MM.1S (cell line): ENCODE data around the gene TEX9.

ENCODE experiments used
- DNase-seq: peaks from one replicate; pipeline ENCODE4 v3.0.0-alpha.2; 2015
- H2AFZ ChIP-seq: fragments of 300-600 bp; sonication (generic); 2 replicates; pipeline ENCODE4 v1.6.0; 2016; ENCODE audit warnings: antibody characterized with exemption, low read length
- H3F3A ChIP-seq: fragments of 300-600 bp; sonication (generic); 2 replicates; pipeline ENCODE4 v1.6.1; 2016; ENCODE audit warnings: mild to moderate bottlenecking, antibody characterized with exemption, low read length, moderate library complexity, mixed read lengths; ENCODE audit not compliant: insufficient read depth
- H3K27ac ChIP-seq: fragments of 300-600 bp; sonication (generic); 2 replicates; pipeline ENCODE4 v1.5.1; 2016; ENCODE audit warnings: mild to moderate bottlenecking, low read length
- H3K27me3 ChIP-seq: fragments of 300-600 bp; sonication (generic); replicated peaks from 2 replicates; pipeline ENCODE4 v1.6.0; 2016; ENCODE audit warnings: low read length; ENCODE audit not compliant: insufficient read depth
- H3K36me3 ChIP-seq: fragments of 300-600 bp; sonication (generic); replicated peaks from 2 replicates; pipeline ENCODE4 v1.6.1; 2016; ENCODE audit warnings: mild to moderate bottlenecking, low read length, mixed read lengths; ENCODE audit not compliant: insufficient read depth
- H3K4me1 ChIP-seq: fragments of 300-600 bp; sonication (generic); 2 replicates; pipeline ENCODE4 v1.6.1; 2016; ENCODE audit warnings: low read length, mixed read lengths
- H3K4me2 ChIP-seq: fragments of 300-600 bp; sonication (generic); 2 replicates; pipeline ENCODE4 v1.6.0; 2016; ENCODE audit warnings: low read depth, low read length
- H3K4me3 ChIP-seq: fragments of 300-600 bp; sonication (generic); 2 replicates; pipeline ENCODE4 v1.5.1; 2016; ENCODE audit warnings: low read length, mixed read lengths
- H3K79me2 ChIP-seq: fragments of 300-600 bp; sonication (generic); 2 replicates; pipeline ENCODE4 v1.6.1; 2016; ENCODE audit warnings: mixed run types, low read length, mixed read lengths
- H3K9ac ChIP-seq: fragments of 300-600 bp; sonication (generic); 2 replicates; pipeline ENCODE4 v1.6.1; 2016; ENCODE audit warnings: low read length, mixed read lengths
- H3K9me2 ChIP-seq: fragments of 300-600 bp; sonication (generic); replicated peaks from 2 replicates; pipeline ENCODE4 v1.6.1; 2016; ENCODE audit warnings: mild to moderate bottlenecking, low read length, mixed read lengths; ENCODE audit not compliant: insufficient read depth
- H3K9me3 ChIP-seq: fragments of 300-600 bp; sonication (generic); replicated peaks from 2 replicates; pipeline ENCODE4 v1.6.1; 2016; ENCODE audit warnings: mild to moderate bottlenecking, low read length, mixed read lengths; ENCODE audit not compliant: insufficient read depth
- H4K20me1 ChIP-seq: fragments of 300-600 bp; sonication (generic); 2 replicates; pipeline ENCODE4 v1.6.1; 2016; ENCODE audit warnings: mild to moderate bottlenecking, low read length, moderate library complexity, mixed read lengths; ENCODE audit not compliant: insufficient read depth
- EZH2 ChIP-seq: fragments of 300-600 bp; sonication (generic); optimal IDR thresholded peaks from 2 replicates; pipeline ENCODE3; 2017; ENCODE audit warnings: low read depth, mild to moderate bottlenecking, antibody characterized with exemption, low read length, mixed read lengths
- EZH2phosphoT487 ChIP-seq: fragments of 300-600 bp; sonication (generic); IDR thresholded peaks from 2 replicates; pipeline ENCODE4 v1.6.1; 2018; ENCODE audit warnings: antibody characterized with exemption, low read length
- TF ChIP-seq, protein P1 (sequence below): fragments of 300-600 bp; sonication (generic); IDR thresholded peaks from 2 replicates; pipeline ENCODE4 v1.5.1; 2016; ENCODE audit warnings: antibody characterized with exemption, low read length, mixed read lengths

The TEX9 gene

DNA sequence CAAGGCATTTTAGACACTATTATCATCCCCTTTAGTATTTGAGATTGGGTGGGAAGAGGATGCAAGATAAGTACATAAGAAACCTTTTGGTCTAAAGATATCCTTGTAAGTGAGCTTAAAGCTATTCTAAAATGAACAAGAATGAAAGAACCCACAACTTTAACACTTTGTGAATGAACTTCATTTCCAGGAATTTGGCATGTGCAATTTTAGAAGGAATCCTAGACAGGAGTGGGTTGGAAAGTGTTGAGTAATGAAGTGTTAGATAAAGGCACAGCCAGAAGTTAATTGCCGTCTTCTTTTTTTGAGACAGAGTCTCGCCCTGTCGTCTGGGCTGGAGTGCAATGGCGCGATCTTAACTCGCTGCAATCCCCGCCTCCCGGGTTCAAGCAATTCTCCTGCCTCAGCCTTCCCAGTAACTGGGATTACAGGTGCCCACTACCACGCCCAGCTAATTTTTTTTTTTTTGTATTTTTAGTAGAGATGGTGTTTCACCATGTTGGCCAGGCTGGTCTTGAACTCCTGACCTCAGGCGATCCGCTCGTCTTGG is 13.2 kb upstream of the TEX9 start:
- no peaks in the 10 kb centered on the region for H3F3A ChIP-seq
- H3K27me3 ChIP-seq, result no peaks in the 10 kb centered on the region
- no peak for TF ChIP-seq EZH2
- TF ChIP-seq EZH2phosphoT487, result no peak
- TF ChIP-seq, protein P1, sequence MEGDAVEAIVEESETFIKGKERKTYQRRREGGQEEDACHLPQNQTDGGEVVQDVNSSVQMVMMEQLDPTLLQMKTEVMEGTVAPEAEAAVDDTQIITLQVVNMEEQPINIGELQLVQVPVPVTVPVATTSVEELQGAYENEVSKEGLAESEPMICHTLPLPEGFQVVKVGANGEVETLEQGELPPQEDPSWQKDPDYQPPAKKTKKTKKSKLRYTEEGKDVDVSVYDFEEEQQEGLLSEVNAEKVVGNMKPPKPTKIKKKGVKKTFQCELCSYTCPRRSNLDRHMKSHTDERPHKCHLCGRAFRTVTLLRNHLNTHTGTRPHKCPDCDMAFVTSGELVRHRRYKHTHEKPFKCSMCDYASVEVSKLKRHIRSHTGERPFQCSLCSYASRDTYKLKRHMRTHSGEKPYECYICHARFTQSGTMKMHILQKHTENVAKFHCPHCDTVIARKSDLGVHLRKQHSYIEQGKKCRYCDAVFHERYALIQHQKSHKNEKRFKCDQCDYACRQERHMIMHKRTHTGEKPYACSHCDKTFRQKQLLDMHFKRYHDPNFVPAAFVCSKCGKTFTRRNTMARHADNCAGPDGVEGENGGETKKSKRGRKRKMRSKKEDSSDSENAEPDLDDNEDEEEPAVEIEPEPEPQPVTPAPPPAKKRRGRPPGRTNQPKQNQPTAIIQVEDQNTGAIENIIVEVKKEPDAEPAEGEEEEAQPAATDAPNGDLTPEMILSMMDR, result no peak
- H4K20me1 ChIP-seq, result no peaks in the 10 kb centered on the region
- H3K9me3 ChIP-seq, result no peaks in the 10 kb centered on the region
- no peak overlapping the region for H3K9ac ChIP-seq
- no peaks in the 10 kb centered on the region for H3K79me2 ChIP-seq
- peaks cover 19% of the 10 kb centered on the region for H3K4me1 ChIP-seq
- no peak overlapping the region for H3K4me2 ChIP-seq
- H3K27ac ChIP-seq, result no peak overlapping the region
- no peaks in the 10 kb centered on the region for H3K36me3 ChIP-seq
- no peaks in the 10 kb centered on the region for H3K9me2 ChIP-seq
- no peak for DNase-seq
- no peak overlapping the region for H3K4me3 ChIP-seq
- H2AFZ ChIP-seq, result no peak overlapping the region

DNA sequence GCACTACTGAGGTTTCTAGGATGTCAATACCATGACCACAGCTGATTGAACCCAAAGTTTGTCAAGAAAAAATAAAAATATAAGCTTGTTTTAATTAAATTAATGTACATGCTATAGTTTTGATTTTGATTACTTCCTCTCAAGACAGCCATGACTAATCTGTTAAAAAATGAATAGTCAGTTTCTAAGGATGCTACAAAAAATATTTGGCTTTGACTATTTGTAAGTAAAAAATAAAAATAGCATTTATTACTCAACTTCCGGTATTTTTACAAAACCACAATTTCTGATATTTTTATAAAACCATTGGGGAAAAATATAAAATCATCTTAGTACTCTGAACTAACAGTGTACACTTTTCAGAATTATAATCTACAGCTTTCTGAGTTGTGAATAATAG is 12.1 kb upstream of the TEX9 start:
- no peaks in the 10 kb centered on the region for H4K20me1 ChIP-seq
- no peak overlapping the region for H2AFZ ChIP-seq
- H3K27ac ChIP-seq, result no peak overlapping the region
- no peaks in the 10 kb centered on the region for H3K9me3 ChIP-seq
- H3F3A ChIP-seq, result no peaks in the 10 kb centered on the region
- no peaks in the 10 kb centered on the region for H3K36me3 ChIP-seq
- H3K79me2 ChIP-seq, result no peaks in the 10 kb centered on the region
- no peak for TF ChIP-seq EZH2
- H3K9me2 ChIP-seq, result no peaks in the 10 kb centered on the region
- DNase-seq, result no peak
- H3K4me2 ChIP-seq, result 0 out of 2 replicates have a peak overlapping the region, but pooled peaks have one; percentile 6
- no peak overlapping the region for H3K4me3 ChIP-seq
- H3K4me1 ChIP-seq, result peaks cover 20% of the 10 kb centered on the region
- H3K27me3 ChIP-seq, result no peaks in the 10 kb centered on the region
- H3K9ac ChIP-seq, result no peak overlapping the region

DNA sequence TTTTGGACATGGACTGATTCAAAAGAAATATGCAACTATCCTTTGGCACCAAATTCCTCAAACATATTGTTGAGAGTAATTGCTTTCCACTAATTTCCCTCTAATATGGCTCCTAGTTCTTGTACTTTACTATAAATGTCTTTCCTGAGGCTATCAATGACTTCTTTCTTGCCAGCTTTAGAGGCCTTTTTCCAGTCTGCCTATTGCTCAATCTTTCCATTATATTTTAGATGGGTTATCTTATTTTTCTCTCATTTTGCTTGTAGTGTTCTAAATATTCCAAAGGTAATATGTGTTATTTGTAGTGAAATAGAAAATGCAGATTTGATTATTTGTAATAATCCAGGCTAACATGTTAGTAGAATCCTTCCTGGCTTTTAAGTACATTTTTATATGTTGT is 11.5 kb upstream of the TEX9 start:
- Histone ChIP-seq H3K9me2 (no peaks in the 10 kb centered on the region), H3F3A (no peaks in the 10 kb centered on the region), H3K4me1 (peaks cover 20% of the 10 kb centered on the region), H3K4me3 (no peak overlapping the region), H3K27me3 (no peaks in the 10 kb centered on the region), H3K4me2 (no peak overlapping the region), H3K9ac (no peak overlapping the region), H3K79me2 (no peaks in the 10 kb centered on the region), H3K27ac (no peak overlapping the region), H4K20me1 (no peaks in the 10 kb centered on the region), H3K36me3 (no peaks in the 10 kb centered on the region), H3K9me3 (no peaks in the 10 kb centered on the region), H2AFZ (no peak overlapping the region)
- TF ChIP-seq EZH2phosphoT487, result no peak
- no peak for TF ChIP-seq EZH2
- TF ChIP-seq, protein P1, result no peak
- no peak for DNase-seq

DNA sequence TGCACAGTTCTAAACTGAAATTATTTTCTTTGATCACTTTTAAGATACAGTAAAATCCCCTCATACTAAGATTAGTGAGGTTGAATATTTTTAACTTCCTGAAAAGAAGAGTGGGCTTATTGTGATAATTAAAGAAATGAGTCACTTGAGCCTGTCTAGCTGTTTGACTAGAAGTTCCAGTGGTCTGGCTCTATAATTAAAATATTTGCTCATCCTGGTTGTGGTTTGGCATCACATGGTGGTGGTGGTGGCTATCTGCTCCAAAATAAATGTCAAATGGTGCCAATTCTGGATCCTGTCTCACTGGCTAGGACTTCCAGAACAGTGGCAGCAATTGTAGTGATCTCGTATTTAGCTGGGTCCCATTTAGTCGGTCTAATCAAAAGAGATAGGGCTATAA is 8.6 kb upstream of the TEX9 start:
- DNase-seq, result peak; percentile 50
- Histone ChIP-seq H2AFZ (no peak overlapping the region), H3F3A (no peaks in the 10 kb centered on the region), H3K4me2 (peak overlapping the region; percentile 48), H3K9ac (peak overlapping the region; percentile 7; the same call in 1 of the 2 replicates), H3K9me2 (no peaks in the 10 kb centered on the region), H3K27me3 (no peaks in the 10 kb centered on the region), H3K4me1 (peaks cover 20% of the 10 kb centered on the region), H4K20me1 (no peaks in the 10 kb centered on the region), H3K36me3 (no peaks in the 10 kb centered on the region), H3K27ac (peak overlapping the region; percentile 38; the same call in 1 of the 2 replicates), H3K79me2 (no peaks in the 10 kb centered on the region), H3K9me3 (no peaks in the 10 kb centered on the region), H3K4me3 (no peak overlapping the region; the same call in 1 of the 2 replicates)
- TF ChIP-seq EZH2 (no peak), EZH2phosphoT487 (no peak)
- TF ChIP-seq, protein P1, result no peak
